Mucosa of descending colon (tissue), 3 donors: ENCODE results near the gene RGL3. TPM values are rescaled to one million over a fixed set of nuclear protein-coding genes. Genes with fewer than 3 reads are reported as not detected.

ENCODE experiments used
- ATAC-seq: fragments of 200-7000 bp; cut with Tn5 transposase; one replicate; pipeline ENCODE4 v1.9.1; 2020; ENCODE audit warnings: mild to moderate bottlenecking, moderate library complexity
- DNase-seq, 3 donors: peaks; one replicate each; pipeline ENCODE4 v3.0.0-alpha.2; 2020
- H3K36me3 ChIP-seq: fragments of 200-600 bp; one replicate; pipeline ENCODE4 v1.8.0; 2021; ENCODE audit warnings: low read depth, mild to moderate bottlenecking
- H3K4me1 ChIP-seq: fragments of 200-600 bp; one replicate; pipeline ENCODE4 v1.8.0; 2021; ENCODE audit warnings: low read depth, mild to moderate bottlenecking
- H3K4me3 ChIP-seq: fragments of 200-600 bp; one replicate; pipeline ENCODE4 v1.8.0; 2021; ENCODE audit warnings: mild to moderate bottlenecking
- H3K9me3 ChIP-seq: fragments of 200-600 bp; one replicate; pipeline ENCODE4 v1.8.0; 2021; ENCODE audit warnings: mild to moderate bottlenecking
- CTCF ChIP-seq: fragments of 200-600 bp; IDR thresholded peaks from one replicate; pipeline ENCODE4 v1.8.0; 2022; ENCODE audit warnings: antibody characterized with exemption, mild to moderate bottlenecking
- intact Hi-C, 2 donors: fragments of 100-400 bp; cut with DNase I in 1 of 2; cut with micrococcal nuclease in 1 of 2; formaldehyde crosslinking; loops; one replicate each; pipeline versions ENCODE4 v1.11.0 to v1.11.1; 2022; cut with DNase I, micrococcal nuclease
- total RNA-seq, 3 donors: library from RNA; stranded (reverse); fragmentation: NEBNext Ultra II Directional in 2 of 3; extraction: Animal tissue kit (Norgen Biotek cat#: 25700) in 2 of 3; gene quantifications; one replicate each; pipeline versions ENCODE4 v1.2.1 to v1.2.4, GENCODE V29; 2021 to 2023
- donor health status: DM: no; HTN: no; CAD: no; lungs with moderate emphysema.
- donor health status: DM: no; HTN: no; CAD: no.
- donor health status: DM: no; HTN: yes; CAD: no.

RGL3 gene
- total RNA-seq, 3 donors from 2014 or later = 10.7 to 15.1 (median 11.0) TPM

- ATAC-seq = peak; percentile 73
- peaks cover 7% of the 10 kb centered on the region for H3K36me3 ChIP-seq
- intact Hi-C loops = loop anchor here in 1 of 2 donors (10.0 kb wide), 1 partner anchor 152 kb away; the partner anchor contains the start of gene TSPAN16
These were observed 27.7 kb upstream of the RGL3 start for GRCh38 chr19:11446652-11447301.

GRCh38 chr19:11446271-11446651 is 27.1 kb upstream of the RGL3 start:
- intact Hi-C loops = loop anchor here in 1 of 2 donors (10.0 kb wide), 1 partner anchor 151 kb away; the partner anchor contains the start of gene TSPAN16
- TF ChIP-seq CTCF = no peak
- peaks cover 7% of the 10 kb centered on the region for H3K36me3 ChIP-seq
- no peak overlapping the region for H3K4me3 ChIP-seq
- no peaks in the 10 kb centered on the region for H3K4me1 ChIP-seq
- H3K9me3 ChIP-seq = no peaks in the 10 kb centered on the region
- ATAC-seq = no peak
- DNase-seq = no peak

More at GRCh38 chr19:11446652-11447301, 27.7 kb upstream of the RGL3 start:
- no peaks in the 10 kb centered on the region for H3K4me1 ChIP-seq
- no peaks in the 10 kb centered on the region for H3K9me3 ChIP-seq
- no peak overlapping the region for H3K4me3 ChIP-seq
- TF ChIP-seq CTCF = peak; percentile 56
- DNase-seq = peak in 2 of 3 donors; percentile 57 to 70

GRCh38 chr19:11445141-11445540 is 26.0 kb upstream of the RGL3 start:
- H3K4me3 ChIP-seq = no peak overlapping the region
- no peaks in the 10 kb centered on the region for H3K9me3 ChIP-seq
- H3K4me1 ChIP-seq = no peaks in the 10 kb centered on the region
- DNase-seq = no peak
- ATAC-seq = no peak
- peaks cover 7% of the 10 kb centered on the region for H3K36me3 ChIP-seq
- intact Hi-C loops = loop anchor here in 1 of 2 donors (10.0 kb wide), 1 partner anchor 150 kb away; the partner anchor contains the start of gene TSPAN16
- no peak for TF ChIP-seq CTCF

GRCh38 chr19:11444059-11444458 is 24.9 kb upstream of the RGL3 start:
- Histone ChIP-seq H3K4me3 (no peak overlapping the region), H3K4me1 (no peaks in the 10 kb centered on the region), H3K36me3 (peaks cover 7% of the 10 kb centered on the region), H3K9me3 (no peaks in the 10 kb centered on the region)
- TF ChIP-seq CTCF = no peak
- DNase-seq (no peak), ATAC-seq (no peak)
- intact Hi-C loops = loop anchor here in 1 of 2 donors (10.0 kb wide), 1 partner anchor 149 kb away; the partner anchor contains the start of gene TSPAN16

GRCh38 chr19:11437955-11438354 is 18.8 kb upstream of the RGL3 start:
- H3K9me3 ChIP-seq = no peaks in the 10 kb centered on the region
- intact Hi-C loops = no loop called here
- peaks cover 9% of the 10 kb centered on the region for H3K4me1 ChIP-seq
- DNase-seq = no peak
- ATAC-seq = no peak
- H3K4me3 ChIP-seq = no peak overlapping the region
- TF ChIP-seq CTCF = no peak
- H3K36me3 ChIP-seq = peaks cover 14% of the 10 kb centered on the region
